ENCODE data around the gene PCSK2.

The PCSK2 gene

GRCh38 chr20:17522528-17522927 is 295.7 kb downstream of the PCSK2 start:
- Histone ChIP-seq H3K79me2 (ENCODE audit: control insufficient read depth, low read length) (no peaks in the 10 kb centered on the region), H3K27ac (ENCODE audit: low read depth, low read length) (no peak overlapping the region), H4K20me1 (ENCODE audit: control insufficient read depth, insufficient read depth, low read depth, low read length) (no peaks in the 10 kb centered on the region), H3K4me2 (ENCODE audit: low read length) (no peak overlapping the region), H3K4me3 (ENCODE audit: low read length) (no peak overlapping the region), H3K4me1 (ENCODE audit: control insufficient read depth, low read length) (no peaks in the 10 kb centered on the region), H3K9me2 (replicated peaks; ENCODE audit: control insufficient read depth, low read length) (no peaks in the 10 kb centered on the region), H3F3A (ENCODE audit: control insufficient read depth, insufficient read depth) (no peaks in the 10 kb centered on the region), H3K27me3 (ENCODE audit: control insufficient read depth, low read length) (peaks cover 11% of the 10 kb centered on the region; the same call in 1 of the 2 replicates), H3K36me3 (ENCODE audit: control insufficient read depth, low read length) (no peaks in the 10 kb centered on the region), H3K9me3 (ENCODE audit: control insufficient read depth, insufficient read depth, low read length) (no peaks in the 10 kb centered on the region)
- TF ChIP-seq EZH2phosphoT487 (IDR thresholded peaks at IDR 0.05; ENCODE audit: borderline replicate concordance, low read length) (no peak), CTCF (IDR thresholded peaks at IDR 0.05; ENCODE audit: low read depth, low read length, poor library complexity, severe bottlenecking) (no peak)

- H3K4me3 ChIP-seq (ENCODE audit: low read length): no peak overlapping the region
- H3K4me2 ChIP-seq (ENCODE audit: low read length): no peak overlapping the region
- H3K27me3 ChIP-seq (ENCODE audit: control insufficient read depth, low read length): peaks cover 5% of the 10 kb centered on the region; the same call in 1 of the 2 replicates
- no peak overlapping the region for H3K27ac ChIP-seq (ENCODE audit: low read depth, low read length)
- H3K9me2 ChIP-seq (replicated peaks; ENCODE audit: control insufficient read depth, low read length): no peaks in the 10 kb centered on the region
- H3K79me2 ChIP-seq (ENCODE audit: control insufficient read depth, low read length): no peaks in the 10 kb centered on the region
- no peaks in the 10 kb centered on the region for H3K36me3 ChIP-seq (ENCODE audit: control insufficient read depth, low read length)
- TF ChIP-seq CTCF (IDR thresholded peaks at IDR 0.05; ENCODE audit: low read depth, low read length, poor library complexity, severe bottlenecking) (no peak), EZH2phosphoT487 (IDR thresholded peaks at IDR 0.05; ENCODE audit: borderline replicate concordance, low read length) (no peak)
- no peaks in the 10 kb centered on the region for H3F3A ChIP-seq (ENCODE audit: control insufficient read depth, insufficient read depth)
- H3K4me1 ChIP-seq (ENCODE audit: control insufficient read depth, low read length): no peaks in the 10 kb centered on the region
- no peaks in the 10 kb centered on the region for H4K20me1 ChIP-seq (ENCODE audit: control insufficient read depth, insufficient read depth, low read depth, low read length)
- H3K9me3 ChIP-seq (ENCODE audit: control insufficient read depth, insufficient read depth, low read length): no peaks in the 10 kb centered on the region
Measured at GRCh38 chr20:17523326-17523725, 296.5 kb downstream of the PCSK2 start.

- Histone ChIP-seq H3K27ac (ENCODE audit: low read depth, low read length) (no peak overlapping the region), H3F3A (ENCODE audit: control insufficient read depth, insufficient read depth) (no peaks in the 10 kb centered on the region), H3K79me2 (ENCODE audit: control insufficient read depth, low read length) (no peaks in the 10 kb centered on the region), H3K4me1 (ENCODE audit: control insufficient read depth, low read length) (no peaks in the 10 kb centered on the region), H3K4me3 (ENCODE audit: low read length) (no peak overlapping the region), H4K20me1 (ENCODE audit: control insufficient read depth, insufficient read depth, low read depth, low read length) (no peaks in the 10 kb centered on the region), H3K9me3 (ENCODE audit: control insufficient read depth, insufficient read depth, low read length) (no peaks in the 10 kb centered on the region), H3K9me2 (replicated peaks; ENCODE audit: control insufficient read depth, low read length) (no peaks in the 10 kb centered on the region), H3K36me3 (ENCODE audit: control insufficient read depth, low read length) (no peaks in the 10 kb centered on the region), H3K4me2 (ENCODE audit: low read length) (no peak overlapping the region), H3K27me3 (ENCODE audit: control insufficient read depth, low read length) (peaks cover 7% of the 10 kb centered on the region; the same call in 1 of the 2 replicates)
- TF ChIP-seq EZH2phosphoT487 (IDR thresholded peaks at IDR 0.05; ENCODE audit: borderline replicate concordance, low read length): no peak
- no peak for TF ChIP-seq CTCF (IDR thresholded peaks at IDR 0.05; ENCODE audit: low read depth, low read length, poor library complexity, severe bottlenecking)
Measured at GRCh38 chr20:17524560-17524959, 297.7 kb downstream of the PCSK2 start.
